ENCODE results near the gene SNX21. TPM values are rescaled to one million over a fixed set of nuclear protein-coding genes. Genes with fewer than 3 reads are reported as not detected.

The SNX21 gene
- total RNA-seq, 1 experiment from 2014 or later, result 11.9 TPM

DNA sequence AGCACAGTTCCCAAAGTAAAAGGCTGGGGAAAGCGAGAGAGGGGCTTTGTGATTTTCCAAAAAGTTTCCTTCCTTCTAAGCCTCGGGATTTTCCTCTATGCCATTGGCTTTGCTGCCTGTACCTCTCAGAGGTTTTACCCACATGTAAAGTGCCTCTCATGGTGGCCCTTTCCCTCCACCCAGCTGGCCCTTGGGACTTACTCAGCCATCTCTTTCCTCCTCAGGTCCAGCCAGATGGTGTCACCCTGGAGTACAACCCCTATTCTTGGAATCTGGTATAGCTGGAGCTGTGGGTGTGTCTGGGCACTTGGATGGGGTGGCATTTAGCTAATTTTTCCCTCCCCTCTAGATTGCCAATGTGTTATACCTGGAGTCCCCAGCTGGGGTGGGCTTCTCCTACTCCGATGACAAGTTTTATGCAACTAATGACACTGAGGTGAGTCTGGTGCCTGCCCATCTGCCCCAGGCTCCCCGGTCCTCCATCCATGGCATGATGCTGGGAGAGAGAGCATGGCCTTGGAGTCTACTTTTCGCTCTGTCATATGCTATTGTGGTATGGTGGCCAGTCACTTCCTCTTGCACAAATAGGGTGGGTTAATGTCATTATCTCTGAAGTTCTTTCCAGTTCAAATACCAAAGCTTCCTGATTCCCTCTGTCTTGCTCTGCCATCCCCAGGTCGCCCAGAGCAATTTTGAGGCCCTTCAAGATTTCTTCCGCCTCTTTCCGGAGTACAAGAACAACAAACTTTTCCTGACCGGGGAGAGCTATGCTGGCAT is 58.6 kb downstream of the SNX21 start (continued):
- TF ChIP-seq SRF (IDR thresholded peaks at IDR 0.05; ENCODE audit: low read depth), result no peak
- TF ChIP-seq CEBPB (IDR thresholded peaks at IDR 0.05; ENCODE audit: low read depth), result no peak

Other genes with a start within 250 kb of the SNX21 start
- gene WFDC10A, start 204.1 kb upstream of the SNX21 start, total RNA-seq (2021; ENCODE audit: unreplicated experiment), result 0.47 TPM
- not detected for gene WFDC9, start 202.5 kb upstream of the SNX21 start, total RNA-seq (2021; ENCODE audit: unreplicated experiment)
- not detected for gene WFDC11, start 163.6 kb upstream of the SNX21 start, total RNA-seq (2021; ENCODE audit: unreplicated experiment)
- not detected for gene WFDC13, start 131.8 kb upstream of the SNX21 start, total RNA-seq (2021; ENCODE audit: unreplicated experiment)
- not detected for gene WFDC10B, start 128.8 kb upstream of the SNX21 start, total RNA-seq (2021; ENCODE audit: unreplicated experiment)
- not detected for gene SPINT4, start 111.5 kb upstream of the SNX21 start, total RNA-seq (2021; ENCODE audit: unreplicated experiment)
- gene WFDC3, start 41.9 kb upstream of the SNX21 start, total RNA-seq (2021; ENCODE audit: unreplicated experiment), result 4.7 TPM
- gene DNTTIP1, start 41.8 kb upstream of the SNX21 start, total RNA-seq (2021; ENCODE audit: unreplicated experiment), result 61.0 TPM
- 205 TPM for gene UBE2C, start 21.2 kb upstream of the SNX21 start, total RNA-seq (2021; ENCODE audit: unreplicated experiment)
- not detected for gene TNNC2, start 6.5 kb upstream of the SNX21 start, total RNA-seq (2021; ENCODE audit: unreplicated experiment)
- 12.2 TPM for gene ACOT8, start 23.6 kb downstream of the SNX21 start, total RNA-seq (2021; ENCODE audit: unreplicated experiment)
- 1.8 TPM for gene ZSWIM3, start 23.8 kb downstream of the SNX21 start, total RNA-seq (2021; ENCODE audit: unreplicated experiment)
- gene ZSWIM1, start 47.4 kb downstream of the SNX21 start, total RNA-seq (2021; ENCODE audit: unreplicated experiment), result 13.0 TPM
- gene SPATA25, start 53.8 kb downstream of the SNX21 start, total RNA-seq (2021; ENCODE audit: unreplicated experiment), result 0.42 TPM
- 0.96 TPM for gene NEURL2, start 57.4 kb downstream of the SNX21 start, total RNA-seq (2021; ENCODE audit: unreplicated experiment)
- 109 TPM for gene CTSA, start 57.5 kb downstream of the SNX21 start, total RNA-seq (2021; ENCODE audit: unreplicated experiment)
- gene PLTP, start 78.4 kb downstream of the SNX21 start, total RNA-seq (2021; ENCODE audit: unreplicated experiment), result 4.7 TPM
- 31.8 TPM for gene PCIF1, start 100.9 kb downstream of the SNX21 start, total RNA-seq (2021; ENCODE audit: unreplicated experiment)
- gene ZNF335, start 138.4 kb downstream of the SNX21 start, total RNA-seq (2021; ENCODE audit: unreplicated experiment), result 20.8 TPM
- 0.32 TPM for gene MMP9, start 175.1 kb downstream of the SNX21 start, total RNA-seq (2021; ENCODE audit: unreplicated experiment)
- gene SLC12A5, start 195.4 kb downstream of the SNX21 start, total RNA-seq (2021; ENCODE audit: unreplicated experiment), result 1.9 TPM